Stomach (tissue), 9 donors: ENCODE measurements around the gene MYEOV. TPM values are rescaled to one million over a fixed set of nuclear protein-coding genes. Genes with fewer than 3 reads are reported as not detected.
A peak's percentile ranks its signal among the peaks of the same experiment; 100 is the strongest.

Experiments used
- DNase-seq, 2 donors: peaks; one replicate each; pipeline versions ENCODE4 v3.0.0 to v3.0.0-alpha.2; 2013 to 2019
- H3K27ac ChIP-seq, 5 donors: fragments of 200-600 bp in 4 of 5; sonication (generic) in 4 of 5; one replicate each; pipeline ENCODE4 v1.5.1; 2013 to 2019; ENCODE audit warnings: mild to moderate bottlenecking in 1 of 5, moderate library complexity in 1 of 5
- H3K27me3 ChIP-seq, 3 donors: fragments of 200-600 bp; sonication (generic); one replicate each; pipeline ENCODE4 v1.5.1; 2017 to 2019; ENCODE audit warnings: mixed run types in 1 of 3
- H3K36me3 ChIP-seq, 4 donors: fragments of 200-600 bp; sonication (generic); 1 replicate in 3 of 4; 2 replicates in 1 of 4; pipeline ENCODE4 v1.5.1; 2016 to 2019
- H3K4me1 ChIP-seq, 4 donors: fragments of 200-600 bp; sonication (generic); one replicate each; pipeline ENCODE4 v1.5.1; 2016 to 2019
- H3K4me3 ChIP-seq, 4 donors: fragments of 200-600 bp; sonication (generic) in 3 of 4; one replicate each; pipeline ENCODE4 v1.5.1; 2016 to 2019; ENCODE audit warnings: mild to moderate bottlenecking in 1 of 4
- H3K9me3 ChIP-seq, 4 donors: fragments of 200-600 bp; sonication (generic); one replicate each; pipeline ENCODE4 v1.5.1; 2016 to 2019
- CTCF ChIP-seq, 7 experiments: fragments of 450-650 bp in 4 of 7; fragments of 200-600 bp in 3 of 7; sonication (generic) in 3 of 7; IDR thresholded peaks; one replicate each; pipeline ENCODE4 v1.5.1; 2016 to 2019; ENCODE audit warnings: antibody characterized with exemption in 7 of 7, control low read depth in 2 of 7, mild to moderate bottlenecking in 1 of 7
- EP300 ChIP-seq: sonication (generic); formaldehyde crosslinking; IDR thresholded peaks from one replicate; pipeline ENCODE4 v1.6.1; 2017; ENCODE audit warnings: antibody characterized with exemption
- POLR2A ChIP-seq, 4 donors: fragments of 450-650 bp; IDR thresholded peaks; one replicate each; pipeline ENCODE4 v1.6.1; 2016; ENCODE audit warnings: antibody characterized with exemption in 4 of 4, control low read depth in 2 of 4, mild to moderate bottlenecking in 1 of 4, moderate library complexity in 1 of 4
- POLR2AphosphoS5 ChIP-seq, 3 donors: sonication (generic); formaldehyde crosslinking; IDR thresholded peaks; one replicate each; pipeline ENCODE4 v1.6.1; 2016; ENCODE audit warnings: antibody characterized with exemption in 3 of 3
- WGBS, 5 donors: extraction: QIAGEN DNeasy Blood & Tissue Kit in 3 of 5; methylation state at CpG; one replicate each; pipeline versions ENCODE4 v1.1.5 to v1.1.7; 2013 to 2018; 5-methylcytosine and 5-hydroxymethylcytosine counted together
- intact Hi-C: fragments of 100-400 bp; cut with DNase I; formaldehyde crosslinking; loops from one replicate; pipeline ENCODE4 v1.15.1; 2023; ENCODE audit warnings: low total_unique reads
- polyA plus RNA-seq, 3 donors: library from polyadenylated mRNA; stranded (reverse); fragments of 200-250 nt; gene quantifications; one replicate each; pipeline ENCODE4 v1.2.3, GENCODE V29; 2013
- total RNA-seq, 5 donors: library from RNA; depleted of rRNA; stranded (reverse); fragments of >200 nt; gene quantifications; one replicate each; pipeline versions ENCODE4 v1.1.0 to v1.2.3, GENCODE V29; 2014 to 2016
- donor health status: healthy with polysubstance abuse.
- donor health status: Bipolar disorder and iron deficiency.
- donor health status: healthy.

The MYEOV gene
- total and polyA plus RNA-seq, 8 donors: 0.92 to 41.5 (median 8.5) TPM; not detected in 2

GRCh38 chr11:69295079-69295994 is 1.4 kb downstream of the MYEOV start:
- Histone ChIP-seq H3K9me3 (no peaks in the 10 kb centered on the region), H3K36me3 (no peaks in the 10 kb centered on the region), H3K4me1 (peaks cover 38 to 84% (median 54%) of the 10 kb centered on the region in 4 donors), H3K4me3 (peak overlapping the region in 2 of 4 donors; percentile 8 to 25), H3K27ac (peak overlapping the region in 3 of 5 donors; percentile 88 to 95 (median 92)), H3K27me3 (no peaks in the 10 kb centered on the region)
- intact Hi-C loops: no loop called here
- WGBS, 5 donors: 90 to 95% (median 95%) methylated on average over 31 of the region's 31 CpGs
- no peak for DNase-seq
- TF ChIP-seq CTCF (IDR thresholded peaks at IDR 0.05) (no peak), EP300 (no peak), POLR2AphosphoS5 (IDR thresholded peaks at IDR 0.05) (no peak), POLR2A (IDR thresholded peaks at IDR 0.05) (no peak)

- Histone ChIP-seq H3K27ac (peak overlapping the region; percentile 78 to 95 (median 88)), H3K4me3 (peak overlapping the region in 2 of 4 donors; percentile 8 to 25), H3K9me3 (no peaks in the 10 kb centered on the region), H3K4me1 (peaks cover 38 to 92% (median 55%) of the 10 kb centered on the region in 4 donors), H3K36me3 (no peaks in the 10 kb centered on the region), H3K27me3 (no peaks in the 10 kb centered on the region)
- 79 to 87% (median 86%) methylated on average over 17 to 18 of the region's 18 CpGs for WGBS, 5 donors
- no peak for TF ChIP-seq POLR2A (IDR thresholded peaks at IDR 0.05)
- no peak for TF ChIP-seq EP300
- peak in 2 of 3 donors; percentile 14 to 16 for TF ChIP-seq POLR2AphosphoS5 (IDR thresholded peaks at IDR 0.05)
- TF ChIP-seq CTCF (IDR thresholded peaks at IDR 0.05): no peak
- intact Hi-C loops: no loop called here
- peak in 1 of 2 donors; percentile 43 for DNase-seq
Observed at GRCh38 chr11:69295995-69296889, 2.3 kb downstream of the MYEOV start.

GRCh38 chr11:69296890-69297786 is 3.2 kb downstream of the MYEOV start:
- peak overlapping the region; percentile 78 to 95 (median 88) for H3K27ac ChIP-seq
- peak overlapping the region in 2 of 4 donors; percentile 15 to 25 for H3K4me3 ChIP-seq
- H3K36me3 ChIP-seq: no peaks in the 10 kb centered on the region
- no peaks in the 10 kb centered on the region for H3K27me3 ChIP-seq
- no peak for TF ChIP-seq POLR2A (IDR thresholded peaks at IDR 0.05)
- no peak for TF ChIP-seq EP300
- TF ChIP-seq POLR2AphosphoS5 (IDR thresholded peaks at IDR 0.05): peak in 2 of 3 donors; percentile 46 to 75
- no peak for TF ChIP-seq CTCF (IDR thresholded peaks at IDR 0.05)
- intact Hi-C loops: no loop called here
- peak; percentile 92 to 97 for DNase-seq
- H3K4me1 ChIP-seq: peaks cover 46 to 99% (median 62%) of the 10 kb centered on the region in 4 donors
- 2 to 5% (median 3%) methylated on average over 14 to 18 of the region's 18 CpGs for WGBS, 5 donors
- H3K9me3 ChIP-seq: no peaks in the 10 kb centered on the region
